Stimulated activated CD8-positive, alpha-beta memory T cell treated with anti-CD3 and anti-CD28 coated beads, Interleukin-12 subunit alpha, Interleukin-12 subunit beta, amount 100 ng/mL, for 1 hour (primary cell): ENCODE data around the gene SIK2.
A peak's percentile ranks its signal among the peaks of the same experiment; 100 is the strongest.

ENCODE experiments used
- DNase-seq: peaks from one replicate; pipeline ENCODE4 v3.0.0-alpha.2; 2020; ENCODE audit warnings: low read depth

Gene SIK2

GRCh38 chr11:111601979-111602864, at the start of gene SIK2:
TSS of gene SIK2 (plus strand) at chr11:111602449. CDS start at chr11:111602564, 115 bp downstream.
- DNase-seq = peak; percentile 80

GRCh38 chr11:111554532-111554931, 47.7 kb upstream of the SIK2 start:
- no peak for DNase-seq

GRCh38 chr11:111555255-111555654, 47.0 kb upstream of the SIK2 start:
- DNase-seq = no peak

- DNase-seq = no peak
Measured at GRCh38 chr11:111557425-111558111, 44.7 kb upstream of the SIK2 start.

- no peak for DNase-seq
Measured at GRCh38 chr11:111559800-111560464, 42.3 kb upstream of the SIK2 start.

GRCh38 chr11:111560800-111561199, 41.4 kb upstream of the SIK2 start:
- no peak for DNase-seq

GRCh38 chr11:111561306-111561705, 40.9 kb upstream of the SIK2 start:
- no peak for DNase-seq

GRCh38 chr11:111561791-111562325, 40.4 kb upstream of the SIK2 start:
- no peak for DNase-seq

- no peak for DNase-seq
Measured at GRCh38 chr11:111562692-111563389, 39.4 kb upstream of the SIK2 start.

- peak; percentile 47 for DNase-seq
Measured at GRCh38 chr11:111565114-111565720, 37.0 kb upstream of the SIK2 start.

- DNase-seq = no peak
Measured at GRCh38 chr11:111566324-111566723, 35.9 kb upstream of the SIK2 start.

- DNase-seq = no peak
Measured at GRCh38 chr11:111569476-111569875, 32.8 kb upstream of the SIK2 start.

GRCh38 chr11:111570796-111571195, 31.5 kb upstream of the SIK2 start:
- no peak for DNase-seq

GRCh38 chr11:111571829-111572501, 30.3 kb upstream of the SIK2 start:
- no peak for DNase-seq

GRCh38 chr11:111572581-111572980, 29.7 kb upstream of the SIK2 start:
- no peak for DNase-seq

GRCh38 chr11:111573821-111574249, 28.4 kb upstream of the SIK2 start:
- DNase-seq = no peak

- DNase-seq = no peak
Measured at GRCh38 chr11:111574373-111575225, 27.6 kb upstream of the SIK2 start.

- no peak for DNase-seq
Measured at GRCh38 chr11:111575740-111576139, 26.5 kb upstream of the SIK2 start.

- no peak for DNase-seq
Measured at GRCh38 chr11:111577821-111578220, 24.4 kb upstream of the SIK2 start.

- no peak for DNase-seq
Measured at GRCh38 chr11:111581341-111581740, 20.9 kb upstream of the SIK2 start.
